Keratinocyte (primary cell): ENCODE results near the gene ADAMTS17.

Experiments
- CTCF ChIP-seq, 3 experiments: IDR thresholded peaks in 1 of 3; conservative IDR thresholded peaks in 1 of 3; optimal IDR thresholded peaks in 1 of 3; 2 replicates in 2 of 3; 3 replicates in 1 of 3; pipeline versions ENCODE3 to v1.5.1; 2011; ENCODE audit warnings: low read length in 3 of 3, mild to moderate bottlenecking in 3 of 3, moderate library complexity in 2 of 3, control low read depth in 1 of 3, inconsistent platforms in 1 of 3; ENCODE audit not compliant: insufficient read depth in 2 of 3; ENCODE audit errors: extremely low read depth in 1 of 3
- EZH2 ChIP-seq: IDR thresholded peaks from one replicate; pipeline ENCODE4 v1.6.1; 2012; ENCODE audit warnings: inconsistent platforms, mild to moderate bottlenecking, low read length, moderate library complexity

GRCh38 chr15:100022391-100022790 lies 319.4 kb downstream of the ADAMTS17 start:
- TF ChIP-seq CTCF (optimal IDR thresholded peaks at IDR 0.05 in 1 of 3, IDR thresholded peaks at IDR 0.05 in 1 of 3, conservative IDR thresholded peaks at IDR 0.05 in 1 of 3; ENCODE audit: extremely low read depth in 1 of 3, insufficient read depth in 2 of 3, low read length in 3 of 3) = no peak
- TF ChIP-seq EZH2 = no peak
